Measurements from ENCODE around the gene ARSH.

The ARSH gene

GRCh38 chrX:3052860-3053259 is 46.5 kb downstream of the ARSH start:
- Histone ChIP-seq H3K27ac (ENCODE audit: low read depth, low read length) (no peak overlapping the region), H3K36me3 (ENCODE audit: control insufficient read depth, low read length) (no peaks in the 10 kb centered on the region), H3K4me3 (ENCODE audit: low read length) (no peak overlapping the region), H3K4me2 (ENCODE audit: low read length) (no peak overlapping the region), H3K9me3 (ENCODE audit: control insufficient read depth, insufficient read depth, low read length) (no peaks in the 10 kb centered on the region), H3K79me2 (ENCODE audit: control insufficient read depth, low read length) (no peaks in the 10 kb centered on the region), H3K9me2 (replicated peaks; ENCODE audit: control insufficient read depth, low read length) (no peaks in the 10 kb centered on the region), H3F3A (ENCODE audit: control insufficient read depth, insufficient read depth) (no peaks in the 10 kb centered on the region), H4K20me1 (ENCODE audit: control insufficient read depth, insufficient read depth, low read depth, low read length) (no peaks in the 10 kb centered on the region), H3K4me1 (ENCODE audit: control insufficient read depth, low read length) (no peaks in the 10 kb centered on the region), H3K27me3 (ENCODE audit: control insufficient read depth, low read length) (no peaks in the 10 kb centered on the region)
- TF ChIP-seq, protein P1, sequence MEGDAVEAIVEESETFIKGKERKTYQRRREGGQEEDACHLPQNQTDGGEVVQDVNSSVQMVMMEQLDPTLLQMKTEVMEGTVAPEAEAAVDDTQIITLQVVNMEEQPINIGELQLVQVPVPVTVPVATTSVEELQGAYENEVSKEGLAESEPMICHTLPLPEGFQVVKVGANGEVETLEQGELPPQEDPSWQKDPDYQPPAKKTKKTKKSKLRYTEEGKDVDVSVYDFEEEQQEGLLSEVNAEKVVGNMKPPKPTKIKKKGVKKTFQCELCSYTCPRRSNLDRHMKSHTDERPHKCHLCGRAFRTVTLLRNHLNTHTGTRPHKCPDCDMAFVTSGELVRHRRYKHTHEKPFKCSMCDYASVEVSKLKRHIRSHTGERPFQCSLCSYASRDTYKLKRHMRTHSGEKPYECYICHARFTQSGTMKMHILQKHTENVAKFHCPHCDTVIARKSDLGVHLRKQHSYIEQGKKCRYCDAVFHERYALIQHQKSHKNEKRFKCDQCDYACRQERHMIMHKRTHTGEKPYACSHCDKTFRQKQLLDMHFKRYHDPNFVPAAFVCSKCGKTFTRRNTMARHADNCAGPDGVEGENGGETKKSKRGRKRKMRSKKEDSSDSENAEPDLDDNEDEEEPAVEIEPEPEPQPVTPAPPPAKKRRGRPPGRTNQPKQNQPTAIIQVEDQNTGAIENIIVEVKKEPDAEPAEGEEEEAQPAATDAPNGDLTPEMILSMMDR (IDR thresholded peaks at IDR 0.05; ENCODE audit: low read depth, low read length, poor library complexity, severe bottlenecking), result no peak
- no peak for TF ChIP-seq EZH2phosphoT487 (IDR thresholded peaks at IDR 0.05; ENCODE audit: borderline replicate concordance, low read length)

GRCh38 chrX:3066555-3066954 is 60.2 kb downstream of the ARSH start:
- Histone ChIP-seq H3K4me3 (ENCODE audit: low read length) (no peak overlapping the region), H3K9me3 (ENCODE audit: control insufficient read depth, insufficient read depth, low read length) (no peaks in the 10 kb centered on the region), H3K9me2 (replicated peaks; ENCODE audit: control insufficient read depth, low read length) (no peaks in the 10 kb centered on the region), H4K20me1 (ENCODE audit: control insufficient read depth, insufficient read depth, low read depth, low read length) (no peaks in the 10 kb centered on the region), H3K27me3 (ENCODE audit: control insufficient read depth, low read length) (no peaks in the 10 kb centered on the region), H3K4me2 (ENCODE audit: low read length) (no peak overlapping the region), H3K36me3 (ENCODE audit: control insufficient read depth, low read length) (no peaks in the 10 kb centered on the region), H3K79me2 (ENCODE audit: control insufficient read depth, low read length) (no peaks in the 10 kb centered on the region), H3F3A (ENCODE audit: control insufficient read depth, insufficient read depth) (no peaks in the 10 kb centered on the region), H3K27ac (ENCODE audit: low read depth, low read length) (no peak overlapping the region), H3K4me1 (ENCODE audit: control insufficient read depth, low read length) (no peaks in the 10 kb centered on the region)
- TF ChIP-seq EZH2phosphoT487 (IDR thresholded peaks at IDR 0.05; ENCODE audit: borderline replicate concordance, low read length), result no peak
- TF ChIP-seq, protein P1 (IDR thresholded peaks at IDR 0.05; ENCODE audit: low read depth, low read length, poor library complexity, severe bottlenecking), result no peak

- Histone ChIP-seq H3K4me1 (ENCODE audit: control insufficient read depth, low read length) (no peaks in the 10 kb centered on the region), H4K20me1 (ENCODE audit: control insufficient read depth, insufficient read depth, low read depth, low read length) (no peaks in the 10 kb centered on the region), H3K9me3 (ENCODE audit: control insufficient read depth, insufficient read depth, low read length) (no peaks in the 10 kb centered on the region), H3K4me3 (ENCODE audit: low read length) (no peak overlapping the region), H3K36me3 (ENCODE audit: control insufficient read depth, low read length) (no peaks in the 10 kb centered on the region), H3K79me2 (ENCODE audit: control insufficient read depth, low read length) (no peaks in the 10 kb centered on the region), H3K27me3 (ENCODE audit: control insufficient read depth, low read length) (no peaks in the 10 kb centered on the region), H3K27ac (ENCODE audit: low read depth, low read length) (no peak overlapping the region), H3F3A (ENCODE audit: control insufficient read depth, insufficient read depth) (no peaks in the 10 kb centered on the region), H3K9me2 (replicated peaks; ENCODE audit: control insufficient read depth, low read length) (no peaks in the 10 kb centered on the region), H3K4me2 (ENCODE audit: low read length) (no peak overlapping the region)
- no peak for TF ChIP-seq EZH2phosphoT487 (IDR thresholded peaks at IDR 0.05; ENCODE audit: borderline replicate concordance, low read length)
- TF ChIP-seq, protein P1 (IDR thresholded peaks at IDR 0.05; ENCODE audit: low read depth, low read length, poor library complexity, severe bottlenecking), result no peak
Measured at GRCh38 chrX:3075959-3076358, 69.6 kb downstream of the ARSH start.

Data from DOHH2 (cell line).